Kidney epithelial cell (primary cell): ENCODE measurements around the gene C1orf159. TPM values are rescaled to one million over a fixed set of nuclear protein-coding genes. Genes with fewer than 3 reads are reported as not detected.

Experiments
- DNase-seq: peaks from one replicate; pipeline ENCODE4 v3.0.0-alpha.2; 2010; ENCODE audit warnings: low read depth
- H3K27me3 ChIP-seq: 2 replicates; pipeline ENCODE4 v1.6.0; 2011; ENCODE audit warnings: low read length; ENCODE audit not compliant: control insufficient read depth, insufficient read depth
- H3K36me3 ChIP-seq: 2 replicates; pipeline ENCODE4 v1.5.1; 2011; ENCODE audit warnings: low read length; ENCODE audit not compliant: control insufficient read depth, insufficient read depth
- H3K4me3 ChIP-seq: 2 replicates; pipeline ENCODE4 v1.5.1; 2011; ENCODE audit warnings: low read depth, mild to moderate bottlenecking, control low read depth, low read length
- CTCF ChIP-seq: IDR thresholded peaks from 2 replicates; pipeline ENCODE4 v1.5.1; 2011; ENCODE audit warnings: mild to moderate bottlenecking, moderate library complexity, low read length, control low read depth, inconsistent platforms; ENCODE audit not compliant: insufficient read depth, poor library complexity, severe bottlenecking
- total RNA-seq: library from RNA; depleted of rRNA; stranded (reverse); fragments of >200 nt; gene quantifications from 2 replicates; pipeline ENCODE4 v1.2.3, GENCODE V29; 2015

C1orf159 gene
- total RNA-seq, 1 donor from 2014 or later: 20.3 TPM

DNA sequence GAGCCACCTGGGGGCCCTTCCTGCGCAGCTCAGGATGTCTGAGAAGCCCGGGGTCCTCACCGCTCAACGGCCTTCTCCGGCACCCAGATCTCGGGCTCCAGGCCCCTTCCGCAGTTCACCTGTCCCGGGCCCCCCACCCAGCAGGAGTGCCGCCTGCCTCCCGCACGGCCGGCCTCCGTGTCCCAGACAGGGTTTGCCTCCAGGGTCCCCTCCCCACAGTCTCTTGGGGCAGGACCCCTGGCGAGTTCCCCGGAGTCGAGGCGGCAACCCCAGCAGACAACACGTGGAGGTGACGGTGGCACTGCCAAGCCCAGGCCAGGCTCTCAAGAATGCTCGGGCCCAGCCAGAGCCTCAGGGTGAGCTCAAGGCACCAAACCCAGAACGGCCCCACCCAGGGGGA, 35.4 kb upstream of the C1orf159 start:
- H3K27me3 ChIP-seq: no peaks in the 10 kb centered on the region
- H3K4me3 ChIP-seq: no peak overlapping the region
- no peak for TF ChIP-seq CTCF
- H3K36me3 ChIP-seq: no peaks in the 10 kb centered on the region
- no peak for DNase-seq

- no peak for TF ChIP-seq CTCF
Observed at GRCh38 chr1:1150100-1150499, 34.2 kb upstream of the C1orf159 start.

DNA sequence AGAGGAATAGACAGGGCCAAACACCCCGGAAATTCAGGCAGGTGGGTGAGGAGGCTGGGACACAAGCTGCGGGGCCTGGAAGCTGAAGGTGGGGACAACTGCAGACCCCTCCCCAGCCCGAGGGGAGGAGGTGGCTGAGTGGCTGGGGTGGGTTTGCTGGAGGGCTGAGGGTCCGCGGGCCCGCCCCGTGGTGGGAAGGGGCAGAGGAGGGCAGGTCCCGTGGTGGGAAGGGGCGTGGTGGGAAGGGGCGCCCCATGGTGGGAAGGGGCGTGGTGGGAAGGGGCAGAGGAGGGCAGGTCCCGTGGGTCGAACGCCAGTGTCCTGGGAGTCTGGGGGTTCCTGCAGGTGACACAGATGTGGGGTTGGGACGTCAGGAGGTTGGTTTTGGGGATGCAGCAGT, 33.5 kb upstream of the C1orf159 start:
- H3K27me3 ChIP-seq: no peaks in the 10 kb centered on the region
- no peak overlapping the region for H3K4me3 ChIP-seq
- H3K36me3 ChIP-seq: no peaks in the 10 kb centered on the region
- no peak for TF ChIP-seq CTCF
- no peak for DNase-seq

More at GRCh38 chr1:1150100-1150499, 34.2 kb upstream of the C1orf159 start:
- DNase-seq: no peak
- Histone ChIP-seq H3K36me3 (no peaks in the 10 kb centered on the region), H3K4me3 (no peak overlapping the region), H3K27me3 (no peaks in the 10 kb centered on the region)

DNA sequence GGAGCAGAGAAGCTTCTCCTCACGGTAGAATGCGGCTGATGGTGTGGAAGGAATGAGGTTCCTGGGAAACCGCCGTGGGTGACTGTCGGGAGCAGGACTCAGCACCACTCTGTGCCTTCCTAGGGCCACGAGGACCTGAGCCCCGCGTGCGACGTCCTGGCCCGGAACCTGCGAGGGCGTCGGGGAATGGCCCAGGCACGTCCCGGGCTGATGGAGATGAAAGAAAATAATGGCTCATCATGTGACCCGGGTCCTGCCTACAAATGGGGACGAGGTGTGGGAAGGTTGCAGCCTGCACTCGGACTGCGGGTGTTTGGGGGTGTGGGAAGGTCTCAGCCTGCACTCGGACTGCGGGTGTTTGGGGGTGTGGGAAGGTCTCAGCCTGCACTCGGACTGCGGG, 32.7 kb upstream of the C1orf159 start:
- Histone ChIP-seq H3K27me3 (no peaks in the 10 kb centered on the region), H3K4me3 (no peak overlapping the region), H3K36me3 (no peaks in the 10 kb centered on the region)
- DNase-seq: no peak
- TF ChIP-seq CTCF: no peak

DNA sequence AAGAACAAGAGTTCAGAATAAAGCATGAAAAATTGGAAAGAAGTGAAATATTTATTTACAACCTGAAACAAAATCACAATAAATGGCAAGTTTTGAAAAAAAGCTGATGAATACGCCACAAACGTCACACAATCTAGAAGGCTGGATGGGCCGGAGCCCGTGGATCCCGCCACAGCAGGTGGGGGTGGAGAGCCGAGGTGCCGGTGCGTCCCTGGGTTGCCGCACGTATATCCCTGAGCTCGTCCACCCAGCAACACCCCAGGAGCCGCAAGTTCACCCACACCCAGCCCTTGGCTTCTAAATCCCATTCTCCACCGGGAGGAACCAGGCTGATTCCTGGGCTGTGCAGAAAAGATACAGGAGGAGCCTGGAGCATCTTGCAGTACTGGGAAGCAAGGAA, 32.2 kb upstream of the C1orf159 start:
- TF ChIP-seq CTCF: no peak
- H3K36me3 ChIP-seq: no peaks in the 10 kb centered on the region
- no peak overlapping the region for H3K4me3 ChIP-seq
- no peaks in the 10 kb centered on the region for H3K27me3 ChIP-seq
- no peak for DNase-seq

- DNase-seq: no peak
- no peak for TF ChIP-seq CTCF
- no peak overlapping the region for H3K4me3 ChIP-seq
- H3K36me3 ChIP-seq: no peaks in the 10 kb centered on the region
- no peaks in the 10 kb centered on the region for H3K27me3 ChIP-seq
Observed at GRCh38 chr1:1146596-1146995, 30.7 kb upstream of the C1orf159 start.
